ENCODE measurements around the gene ITGA4. TPM values are rescaled to one million over a fixed set of nuclear protein-coding genes. Genes with fewer than 3 reads are reported as not detected.

The ITGA4 gene
- total and polyA plus RNA-seq, 2 donors (not counting 3 experiments of a cell fraction or from before 2014, with no cell fraction given), result 1.5 to 2.8 TPM

DNA sequence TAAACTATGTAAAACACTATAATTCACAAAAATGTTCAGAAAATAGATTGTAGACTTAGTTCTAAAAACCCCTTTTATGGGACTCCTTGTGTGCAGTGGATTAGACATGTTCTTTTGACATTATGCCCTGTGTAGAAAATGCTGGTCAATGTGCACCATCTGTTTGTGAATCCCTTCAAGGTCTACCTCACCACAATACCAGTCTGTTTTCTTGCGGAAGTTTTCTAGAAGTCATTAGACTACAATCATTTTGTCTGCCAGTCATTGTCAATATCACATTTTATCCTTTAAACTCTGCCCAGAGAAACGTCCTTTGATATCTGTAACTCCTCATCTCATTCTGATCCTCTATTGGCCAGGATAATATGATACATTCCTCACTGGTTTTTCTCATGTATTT lies 7.8 kb downstream of the ITGA4 start:
- FAIRE-seq, result no peak
- TF ChIP-seq, protein P1, sequence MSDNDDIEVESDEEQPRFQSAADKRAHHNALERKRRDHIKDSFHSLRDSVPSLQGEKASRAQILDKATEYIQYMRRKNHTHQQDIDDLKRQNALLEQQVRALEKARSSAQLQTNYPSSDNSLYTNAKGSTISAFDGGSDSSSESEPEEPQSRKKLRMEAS (IDR thresholded peaks at IDR 0.05; ENCODE audit: insufficient read depth, insufficient read length), result no peak
- no peak for TF ChIP-seq GATA2 (IDR thresholded peaks at IDR 0.05; ENCODE audit: insufficient read depth, insufficient read length, low read depth, low read length)
- no peak for TF ChIP-seq POLR2A (IDR thresholded peaks at IDR 0.05; ENCODE audit: low read depth, low read length)
- TF ChIP-seq POLR2AphosphoS5 (IDR thresholded peaks at IDR 0.05; ENCODE audit: insufficient read depth, low read depth, low read length), result no peak
- TF ChIP-seq JUN (IDR thresholded peaks at IDR 0.05; ENCODE audit: borderline replicate concordance, insufficient read depth, insufficient read length, low read depth), result no peak
- no peak for TF ChIP-seq MYC (IDR thresholded peaks at IDR 0.05; ENCODE audit: low read depth, low read length)
- no peak for TF ChIP-seq FOS (IDR thresholded peaks at IDR 0.05; ENCODE audit: borderline replicate concordance, insufficient read depth, low read length)
- TF ChIP-seq, protein P2, sequence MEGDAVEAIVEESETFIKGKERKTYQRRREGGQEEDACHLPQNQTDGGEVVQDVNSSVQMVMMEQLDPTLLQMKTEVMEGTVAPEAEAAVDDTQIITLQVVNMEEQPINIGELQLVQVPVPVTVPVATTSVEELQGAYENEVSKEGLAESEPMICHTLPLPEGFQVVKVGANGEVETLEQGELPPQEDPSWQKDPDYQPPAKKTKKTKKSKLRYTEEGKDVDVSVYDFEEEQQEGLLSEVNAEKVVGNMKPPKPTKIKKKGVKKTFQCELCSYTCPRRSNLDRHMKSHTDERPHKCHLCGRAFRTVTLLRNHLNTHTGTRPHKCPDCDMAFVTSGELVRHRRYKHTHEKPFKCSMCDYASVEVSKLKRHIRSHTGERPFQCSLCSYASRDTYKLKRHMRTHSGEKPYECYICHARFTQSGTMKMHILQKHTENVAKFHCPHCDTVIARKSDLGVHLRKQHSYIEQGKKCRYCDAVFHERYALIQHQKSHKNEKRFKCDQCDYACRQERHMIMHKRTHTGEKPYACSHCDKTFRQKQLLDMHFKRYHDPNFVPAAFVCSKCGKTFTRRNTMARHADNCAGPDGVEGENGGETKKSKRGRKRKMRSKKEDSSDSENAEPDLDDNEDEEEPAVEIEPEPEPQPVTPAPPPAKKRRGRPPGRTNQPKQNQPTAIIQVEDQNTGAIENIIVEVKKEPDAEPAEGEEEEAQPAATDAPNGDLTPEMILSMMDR (IDR thresholded peaks at IDR 0.05; ENCODE audit: extremely low read depth in 1 of 2, insufficient read depth in 1 of 2, low read depth in 1 of 2, low read length in 2 of 2), result no peak
- no peak for TF ChIP-seq EZH2 (IDR thresholded peaks at IDR 0.05; ENCODE audit: borderline replicate concordance, low read depth, low read length, severe bottlenecking)

More for the DNA sequence above, 7.8 kb downstream of the ITGA4 start:
- Histone ChIP-seq H2AFZ (ENCODE audit: low read depth, low read length) (no peak overlapping the region), H3K79me2 (ENCODE audit: control insufficient read depth, insufficient read depth, low read length) (no peaks in the 10 kb centered on the region), H3K4me3 (replicated peaks in 1 of 3; ENCODE audit: insufficient read depth in 1 of 3, low read depth in 1 of 3, low read length in 3 of 3) (no peak overlapping the region), H3K27me3 (ENCODE audit: control insufficient read depth in 2 of 2, insufficient read depth in 2 of 2, low read length in 2 of 2) (peaks cover 4 to 14% of the 10 kb centered on the region in 2 experiments), H3K4me1 (ENCODE audit: control insufficient read depth, extremely low read depth, insufficient read depth, low read length) (no peaks in the 10 kb centered on the region), H4K20me1 (replicated peaks; ENCODE audit: control insufficient read depth, extremely low read depth, insufficient read depth, low read length) (no peaks in the 10 kb centered on the region), H3K36me3 (ENCODE audit: control insufficient read depth in 2 of 2, extremely low read depth in 1 of 2, insufficient read depth in 2 of 2, low read length in 2 of 2) (no peaks in the 10 kb centered on the region), H3K4me2 (ENCODE audit: insufficient read depth, low read length) (no peak overlapping the region), H3K9me3 (replicated peaks; ENCODE audit: control insufficient read depth, insufficient read depth, low read length) (no peaks in the 10 kb centered on the region), H3K9ac (replicated peaks; ENCODE audit: extremely low read depth, insufficient read depth, low read length) (no peak overlapping the region), H3K27ac (ENCODE audit: insufficient read depth, low read depth, low read length) (no peak overlapping the region), H3K9me1 (replicated peaks; ENCODE audit: control insufficient read depth, extremely low read depth, insufficient read depth, low read length) (no peaks in the 10 kb centered on the region)
- BruUV-seq (replicated peaks), result no TSS peak
- CTCF ChIA-PET, result no interaction called here
- dilution Hi-C loops (cut with MboI; ENCODE audit: extremely low pct_ligation_motif_present, low sequenced_read_pairs) (no loop called here), intact Hi-C loops (cut with micrococcal nuclease) (no loop called here)
- POLR2A ChIA-PET, result no interaction called here
- DNase-seq (ENCODE audit: low read depth, low spot score), result no peak

All from endothelial cell of umbilical vein (primary cell).